HepG2 (cell line): ENCODE results near the gene DMGDH. TPM values are rescaled to one million over a fixed set of nuclear protein-coding genes. Genes with fewer than 3 reads are reported as not detected.

Experiments used
- ATAC-seq: fragments of 200-7000 bp; cut with Tn5 transposase; 3 replicates; pipeline ENCODE4 v1.9.1; 2020; ENCODE audit warnings: mild to moderate bottlenecking, moderate library complexity
- BruUV-seq: library from RNA; stranded (reverse); fragments of 400-500 nt; replicated peaks from 2 replicates; lab custom pipeline; 2021; lab: Mats Ljungman, UMichigan
- CTCF ChIA-PET: fragments of 300-600 bp; formaldehyde crosslinking; extraction: SDS; loops from one replicate; lab custom pipeline; 2021; ENCODE audit warnings: low total read pairs, inconsistent platforms, low intra/inter-chr PET ratio; lab: Yijun Ruan, JAX
- POLR2A ChIA-PET: fragments of 350-600 bp; sonication (Branson Sonifier 250); formaldehyde crosslinking; loops from one replicate; lab custom pipeline; 2020; ENCODE audit warnings: antibody characterized with exemption, inconsistent platforms; lab: Yijun Ruan, JAX
- DNase-seq: peaks from one replicate; pipeline ENCODE4 v3.0.0-alpha.2; 2015; ENCODE audit warnings: low spot score
- FAIRE-seq: peaks from 3 replicates; lab custom pipeline; 2011; peaks lifted over from hg19 to GRCh38; lab: Jason Lieb, UNC
- H2AFZ ChIP-seq: one replicate; pipeline ENCODE4 v1.6.1; 2011; ENCODE audit warnings: low read length, inconsistent platforms
- H3K27ac ChIP-seq: fragments of 300-600 bp; 3 replicates; pipeline ENCODE4 v1.8.0; 2011; ENCODE audit warnings: mixed run types, mild to moderate bottlenecking, mixed read lengths, low read length, inconsistent platforms; ENCODE audit not compliant: insufficient read depth; ENCODE audit errors: extremely low read length
- H3K27me3 ChIP-seq, 2 experiments: fragments of 200-600 bp in 1 of 2; 2 replicates in 1 of 2; 3 replicates in 1 of 2; pipeline versions ENCODE4 v1.6.0 to v1.8.0; 2011; ENCODE audit warnings: low read length in 2 of 2, mild to moderate bottlenecking in 2 of 2, moderate library complexity in 2 of 2, inconsistent platforms in 1 of 2; ENCODE audit not compliant: insufficient read depth in 2 of 2, control insufficient read depth in 1 of 2
- H3K36me3 ChIP-seq, 2 experiments: fragments of 200-600 bp in 1 of 2; replicated peaks in 1 of 2; 2 replicates in 1 of 2; 3 replicates in 1 of 2; pipeline versions ENCODE4 v1.5.1 to v1.8.0; 2011; ENCODE audit warnings: low read length in 2 of 2, inconsistent platforms in 1 of 2; ENCODE audit not compliant: insufficient read depth in 2 of 2, control insufficient read depth in 1 of 2
- H3K4me1 ChIP-seq: 2 replicates; pipeline ENCODE4 v1.5.1; 2012; ENCODE audit warnings: low read length, inconsistent platforms; ENCODE audit not compliant: insufficient read depth
- H3K4me2 ChIP-seq: 2 replicates; pipeline ENCODE4 v1.6.0; 2011; ENCODE audit warnings: low read depth, low read length, inconsistent platforms
- H3K4me3 ChIP-seq, 3 experiments: fragments of 200-600 bp in 1 of 3; sonication (generic), shearing (Covaris generic) in 1 of 3; replicated peaks in 1 of 3; 2 replicates each; pipeline ENCODE4 v1.5.1; 2011 to 2016; ENCODE audit warnings: low read length in 3 of 3, inconsistent platforms in 2 of 3, low read depth in 2 of 3, mild to moderate bottlenecking in 2 of 3, control low read depth in 1 of 3, mixed read lengths in 1 of 3; ENCODE audit not compliant: insufficient read depth in 1 of 3
- H3K79me2 ChIP-seq: one replicate; pipeline ENCODE4 v1.6.1; 2011; ENCODE audit warnings: low read length, inconsistent platforms; ENCODE audit not compliant: insufficient read depth
- H3K9ac ChIP-seq: 2 replicates; pipeline ENCODE4 v1.6.0; 2011; ENCODE audit warnings: mild to moderate bottlenecking, low read depth, low read length, inconsistent platforms; ENCODE audit not compliant: insufficient read depth
- H3K9me3 ChIP-seq: 2 replicates; pipeline ENCODE4 v1.5.1; 2012; ENCODE audit warnings: mild to moderate bottlenecking, low read length
- H4K20me1 ChIP-seq: 2 replicates; pipeline ENCODE4 v1.6.0; 2011; ENCODE audit warnings: inconsistent platforms, mild to moderate bottlenecking, low read length, moderate library complexity; ENCODE audit not compliant: insufficient read depth
- AFF4 ChIP-seq: sonication (generic); formaldehyde crosslinking; IDR thresholded peaks from 2 replicates; pipeline ENCODE4 v1.4.0; 2020; ENCODE audit warnings: missing genetic modification reagents
- CEBPG ChIP-seq: IDR thresholded peaks from 2 replicates; pipeline ENCODE4 v1.6.1; 2016
- LBX2 ChIP-seq: sonication (generic); formaldehyde crosslinking; IDR thresholded peaks from 2 replicates; pipeline ENCODE4 v1.5.0; 2020; ENCODE audit warnings: missing genetic modification reagents, mild to moderate bottlenecking, borderline replicate concordance
- MXD4 ChIP-seq: IDR thresholded peaks from 2 replicates; pipeline ENCODE4 v1.6.1; 2016; ENCODE audit warnings: mild to moderate bottlenecking, missing biosample characterization, missing genetic modification reagents
- NR1H2 ChIP-seq: sonication (generic); formaldehyde crosslinking; IDR thresholded peaks from 2 replicates; pipeline ENCODE4 v1.8.1; 2022; ENCODE audit warnings: low read depth, missing genetic modification reagents, borderline replicate concordance
- SMC3 ChIP-seq: IDR thresholded peaks from 2 replicates; pipeline ENCODE4 v1.6.1; 2011; ENCODE audit warnings: low read length, improper control_type of control experiment
- SYNCRIP ChIP-seq: fragments of 200-400 bp; formaldehyde crosslinking; IDR thresholded peaks from 2 replicates; pipeline ENCODE4 v1.6.1; 2018; ENCODE audit warnings: mild to moderate bottlenecking, low read depth, low read length; ENCODE audit not compliant: insufficient read depth
- TCF7L2 ChIP-seq: IDR thresholded peaks from 2 replicates; pipeline ENCODE4 v1.6.1; 2011; ENCODE audit warnings: mild to moderate bottlenecking, low read depth, low read length, moderate library complexity
- ZBTB7B ChIP-seq: sonication (generic); formaldehyde crosslinking; IDR thresholded peaks from 2 replicates; pipeline ENCODE4 v1.4.0; 2020; ENCODE audit warnings: missing genetic modification reagents
- ZKSCAN5 ChIP-seq: sonication (generic); formaldehyde crosslinking; IDR thresholded peaks from 2 replicates; pipeline ENCODE4 v1.5.1; 2020; ENCODE audit warnings: mild to moderate bottlenecking, missing genetic modification reagents
- ZNF17 ChIP-seq: sonication (generic); formaldehyde crosslinking; IDR thresholded peaks from 2 replicates; pipeline ENCODE4 v1.5.0; 2020; ENCODE audit warnings: mild to moderate bottlenecking, missing genetic modification reagents
- ZNF24 ChIP-seq: fragments of 450-650 bp; IDR thresholded peaks from 2 replicates; pipeline ENCODE4 v1.6.1; 2017; ENCODE audit warnings: antibody characterized with exemption, mild to moderate bottlenecking
- ZNF33B ChIP-seq: sonication (generic); formaldehyde crosslinking; IDR thresholded peaks from 2 replicates; pipeline ENCODE4 v1.5.1; 2020; ENCODE audit warnings: mild to moderate bottlenecking, missing genetic modification reagents
- ZNF562 ChIP-seq: sonication (generic); formaldehyde crosslinking; IDR thresholded peaks from 2 replicates; pipeline ENCODE4 v1.8.0; 2022; ENCODE audit warnings: missing genetic modification reagents, borderline replicate concordance
- ZNF766 ChIP-seq: sonication (generic); formaldehyde crosslinking; IDR thresholded peaks from 2 replicates; pipeline ENCODE4 v1.5.0; 2020; ENCODE audit warnings: missing genetic modification reagents, borderline replicate concordance
- ZSCAN30 ChIP-seq: sonication (generic); formaldehyde crosslinking; IDR thresholded peaks from 2 replicates; pipeline ENCODE4 v1.5.0; 2020; ENCODE audit warnings: mild to moderate bottlenecking, missing genetic modification reagents
- WGBS: methylation state at CpG from one replicate; pipeline ENCODE4 v1.1.6; 2017; ENCODE audit warnings: low lambda C conversion rate; 5-methylcytosine and 5-hydroxymethylcytosine counted together
- in situ Hi-C: cut with HindIII; loops from 2 replicates; pipeline ENCODE4 v1.10.0; 2017; ENCODE audit warnings: low pct_unique_long_range_greater_than_20kb; ENCODE audit not compliant: extremely low pct_ligation_motif_present
- intact Hi-C: fragments of 100-400 bp; cut with micrococcal nuclease; formaldehyde crosslinking; loops from one replicate; pipeline ENCODE4 v1.10.0; 2022; ENCODE audit not compliant: unreplicated experiment
- polyA plus RNA-seq, 8 experiments: library from polyadenylated mRNA; depleted of rRNA in 3 of 8; stranded (reverse) in 7 of 8; unstranded in 1 of 8; fragments of >200 nt; fragmentation: Illumina TruSeq in 4 of 8; extraction: Trizol in 4 of 8; gene quantifications; 2 replicates each; pipeline versions ENCODE4 v1.2.1 to v1.2.3, GENCODE V29; 2011 to 2016; ENCODE audit warnings: low read depth in 4 of 8, missing spikeins in 1 of 8, mixed read lengths in 1 of 8; ENCODE audit not compliant: insufficient read depth in 1 of 8
- total RNA-seq, 5 experiments: library from RNA; depleted of rRNA; stranded (reverse); fragments of >200 nt; fragmentation: Illumina TruSeq; extraction: Trizol; gene quantifications; 2 replicates each; pipeline ENCODE4 v1.2.3, GENCODE V29; 2016; ENCODE audit warnings: low read depth in 1 of 5

DMGDH gene
- total and polyA plus RNA-seq, 2 of the 13 experiments (the other 11 are each of a cell fraction or from before 2014, with no cell fraction given): 3.6 to 7.9 TPM

GRCh38 chr5:79005936-79006631 lies 63.4 kb downstream of the DMGDH start:
- Histone ChIP-seq H3K4me2 (no peak overlapping the region), H3K27me3 (no peaks in the 10 kb centered on the region), H3K36me3 (no peaks in the 10 kb centered on the region), H2AFZ (no peak overlapping the region), H4K20me1 (no peaks in the 10 kb centered on the region), H3K27ac (no peak overlapping the region), H3K4me3 (no peak overlapping the region), H3K4me1 (peaks cover 35% of the 10 kb centered on the region), H3K9ac (no peak overlapping the region), H3K9me3 (no peaks in the 10 kb centered on the region), H3K79me2 (no peaks in the 10 kb centered on the region)
- intact Hi-C loops (no loop called here), in situ Hi-C loops (loop anchor here (25.0 kb wide), 1 partner anchor 456 kb away; no protein-coding TSS in a partner anchor)
- POLR2A ChIA-PET: no interaction called here
- DNase-seq: no peak
- no peak for FAIRE-seq
- TF ChIP-seq SMC3: no peak
- TF ChIP-seq ZKSCAN5: no peak
- TF ChIP-seq ZNF33B (CRISPR knock-in tag): no peak
- no peak for TF ChIP-seq ZNF562 (CRISPR knock-in tag)
- TF ChIP-seq ZNF24: no peak
- TF ChIP-seq AFF4 (CRISPR knock-in tag): no peak
- no peak for TF ChIP-seq ZBTB7B
- TF ChIP-seq NR1H2: no peak
- no peak for TF ChIP-seq ZNF766
- TF ChIP-seq ZSCAN30 (CRISPR knock-in tag): no peak
- TF ChIP-seq ZNF17 (CRISPR knock-in tag): no peak
- no peak for TF ChIP-seq TCF7L2
- TF ChIP-seq LBX2 (CRISPR knock-in tag): no peak
- no peak for TF ChIP-seq SYNCRIP
- TF ChIP-seq CEBPG (CRISPR knock-in tag): no peak
- TF ChIP-seq MXD4 (CRISPR knock-in tag): no peak
- CTCF ChIA-PET: no interaction called here
- 98% methylated on average over 6 of the region's 6 CpGs for WGBS
- no TSS peak for BruUV-seq
- ATAC-seq: no peak
